ENCODE results near the gene TRPC4. TPM values are rescaled to one million over a fixed set of nuclear protein-coding genes. Genes with fewer than 3 reads are reported as not detected.

TRPC4 gene
- polyA plus RNA-seq, 2 of the 4 experiments (the other 2 are of a cell fraction): 0.04 to 0.05 TPM

DNA sequence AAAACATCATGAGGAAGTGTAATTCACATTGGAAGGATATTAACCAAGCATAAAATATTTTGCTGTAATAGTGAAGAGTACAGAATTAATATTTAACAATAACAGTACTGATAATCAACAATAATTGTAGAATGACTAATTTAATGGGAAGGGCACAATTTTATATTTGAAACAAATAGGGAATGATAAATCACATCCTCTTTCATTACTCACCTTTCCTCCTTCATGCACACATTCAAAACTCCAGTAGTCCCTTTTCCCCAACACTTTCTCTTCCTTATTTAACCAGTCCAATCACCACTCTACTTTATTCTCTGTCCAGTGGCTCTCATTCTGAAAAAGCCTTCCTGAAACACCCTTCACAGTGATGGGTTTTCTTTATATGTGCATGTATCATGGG lies 160.3 kb downstream of the TRPC4 start:
- ChIA-PET CTCF (no interaction called here), POLR2A (no interaction called here)
- no peaks in the 10 kb centered on the region for H3K9me3 ChIP-seq
- H3K27ac ChIP-seq: no peak overlapping the region
- no peak for ATAC-seq
- H3K4me2 ChIP-seq: no peak overlapping the region
- DNase-seq (ENCODE audit: low read depth in 1 of 2, low spot score in 1 of 2): no peak
- H3K4me3 ChIP-seq: no peak overlapping the region
- H3K4me1 ChIP-seq: no peaks in the 10 kb centered on the region
- no peak for FAIRE-seq
- TF ChIP-seq ZFP36 (IDR thresholded peaks at IDR 0.05; ENCODE audit: borderline replicate concordance, partially characterized antibody): no peak
- TF ChIP-seq, protein P1, sequence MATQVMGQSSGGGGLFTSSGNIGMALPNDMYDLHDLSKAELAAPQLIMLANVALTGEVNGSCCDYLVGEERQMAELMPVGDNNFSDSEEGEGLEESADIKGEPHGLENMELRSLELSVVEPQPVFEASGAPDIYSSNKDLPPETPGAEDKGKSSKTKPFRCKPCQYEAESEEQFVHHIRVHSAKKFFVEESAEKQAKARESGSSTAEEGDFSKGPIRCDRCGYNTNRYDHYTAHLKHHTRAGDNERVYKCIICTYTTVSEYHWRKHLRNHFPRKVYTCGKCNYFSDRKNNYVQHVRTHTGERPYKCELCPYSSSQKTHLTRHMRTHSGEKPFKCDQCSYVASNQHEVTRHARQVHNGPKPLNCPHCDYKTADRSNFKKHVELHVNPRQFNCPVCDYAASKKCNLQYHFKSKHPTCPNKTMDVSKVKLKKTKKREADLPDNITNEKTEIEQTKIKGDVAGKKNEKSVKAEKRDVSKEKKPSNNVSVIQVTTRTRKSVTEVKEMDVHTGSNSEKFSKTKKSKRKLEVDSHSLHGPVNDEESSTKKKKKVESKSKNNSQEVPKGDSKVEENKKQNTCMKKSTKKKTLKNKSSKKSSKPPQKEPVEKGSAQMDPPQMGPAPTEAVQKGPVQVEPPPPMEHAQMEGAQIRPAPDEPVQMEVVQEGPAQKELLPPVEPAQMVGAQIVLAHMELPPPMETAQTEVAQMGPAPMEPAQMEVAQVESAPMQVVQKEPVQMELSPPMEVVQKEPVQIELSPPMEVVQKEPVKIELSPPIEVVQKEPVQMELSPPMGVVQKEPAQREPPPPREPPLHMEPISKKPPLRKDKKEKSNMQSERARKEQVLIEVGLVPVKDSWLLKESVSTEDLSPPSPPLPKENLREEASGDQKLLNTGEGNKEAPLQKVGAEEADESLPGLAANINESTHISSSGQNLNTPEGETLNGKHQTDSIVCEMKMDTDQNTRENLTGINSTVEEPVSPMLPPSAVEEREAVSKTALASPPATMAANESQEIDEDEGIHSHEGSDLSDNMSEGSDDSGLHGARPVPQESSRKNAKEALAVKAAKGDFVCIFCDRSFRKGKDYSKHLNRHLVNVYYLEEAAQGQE (IDR thresholded peaks at IDR 0.05): no peak
- TF ChIP-seq MAFK (IDR thresholded peaks at IDR 0.05; ENCODE audit: partially characterized antibody): no peak
- TF ChIP-seq HOXB5 (CRISPR knock-in tag; IDR thresholded peaks at IDR 0.05): no peak
- TF ChIP-seq RNF2 (IDR thresholded peaks at IDR 0.05; ENCODE audit: borderline replicate concordance, low read depth): no peak
- TF ChIP-seq RFX5 (IDR thresholded peaks at IDR 0.05): no peak
- TF ChIP-seq MAZ (IDR thresholded peaks at IDR 0.05; ENCODE audit: borderline replicate concordance, low read depth, low read length): no peak
- TF ChIP-seq POLR2A (IDR thresholded peaks at IDR 0.05; ENCODE audit: low read length): no peak
- TF ChIP-seq NFE2L2 (conservative IDR thresholded peaks at IDR 0.05; ENCODE audit: low read length): no peak
- no peak for TF ChIP-seq KDM1A (IDR thresholded peaks at IDR 0.05; ENCODE audit: low read depth)
- no peak for TF ChIP-seq TFCP2L1 (CRISPR knock-in tag; IDR thresholded peaks at IDR 0.05)
- TF ChIP-seq MYC (IDR thresholded peaks at IDR 0.05; ENCODE audit: borderline replicate concordance, low read length): no peak
- TF ChIP-seq NPAS2 (CRISPR knock-in tag; IDR thresholded peaks at IDR 0.05; ENCODE audit: borderline replicate concordance): no peak
- no peak for TF ChIP-seq CTCF (IDR thresholded peaks at IDR 0.05)
- no peak for TF ChIP-seq ESRRA (IDR thresholded peaks at IDR 0.05; ENCODE audit: borderline replicate concordance, low read length)

DNA sequence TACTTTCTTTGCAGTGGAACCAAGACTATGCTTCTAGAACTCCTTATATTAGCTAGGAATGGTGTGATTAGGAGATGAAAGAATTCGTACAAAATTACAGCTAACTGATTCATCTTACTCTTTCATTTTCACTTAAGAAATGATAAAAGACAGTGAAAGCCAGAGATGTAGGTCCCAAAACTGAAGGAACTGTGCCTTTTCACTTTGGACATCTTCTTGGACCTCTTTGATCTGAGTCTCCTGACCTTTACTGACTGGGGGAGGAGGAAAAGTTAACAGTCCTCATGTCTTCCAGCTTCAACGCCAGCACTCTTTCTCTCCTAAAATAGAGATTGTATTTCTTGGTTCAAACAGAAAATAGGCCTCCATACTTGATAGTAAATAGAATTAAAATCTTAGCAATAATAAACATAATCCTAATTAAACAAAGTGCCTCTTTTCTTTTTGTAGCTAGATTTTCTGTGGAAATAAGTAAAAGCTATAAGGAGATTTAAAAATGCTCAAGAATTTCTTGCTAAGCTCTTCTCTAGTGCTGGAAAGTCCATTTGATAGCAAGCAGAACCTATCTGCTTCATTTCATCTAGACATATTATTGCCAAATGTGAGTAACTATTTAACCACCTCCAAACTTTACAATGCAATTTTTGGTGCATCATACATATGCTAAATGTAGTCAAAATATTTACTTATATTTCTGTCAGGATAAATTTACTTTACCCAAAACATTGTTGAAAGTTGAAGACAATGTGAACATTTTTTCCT lies 161.7 kb downstream of the TRPC4 start:
- H3K9me3 ChIP-seq: no peaks in the 10 kb centered on the region
- H3K27ac ChIP-seq: no peak overlapping the region
- no peak overlapping the region for H3K4me2 ChIP-seq
- H3K4me3 ChIP-seq: no peak overlapping the region
- H3K4me1 ChIP-seq: no peaks in the 10 kb centered on the region
- FAIRE-seq: no peak
- TF ChIP-seq HOXB13 (CRISPR knock-in tag; IDR thresholded peaks at IDR 0.05; ENCODE audit: low read depth) (no peak), SREBF2 (IDR thresholded peaks at IDR 0.05) (no peak), HDAC2 (IDR thresholded peaks at IDR 0.05) (no peak), ZC3H11A (IDR thresholded peaks at IDR 0.05) (no peak), MAFK (IDR thresholded peaks at IDR 0.05; ENCODE audit: partially characterized antibody) (no peak), RNF2 (IDR thresholded peaks at IDR 0.05; ENCODE audit: borderline replicate concordance, low read depth) (no peak), CHD4 (IDR thresholded peaks at IDR 0.05; ENCODE audit: borderline replicate concordance) (no peak), EHMT2 (IDR thresholded peaks at IDR 0.05; ENCODE audit: low read depth) (no peak), TFCP2L1 (CRISPR knock-in tag; IDR thresholded peaks at IDR 0.05) (no peak), KDM5A (IDR thresholded peaks at IDR 0.05) (no peak), ZFP36 (IDR thresholded peaks at IDR 0.05; ENCODE audit: borderline replicate concordance, partially characterized antibody) (no peak), EHF (CRISPR knock-in tag; IDR thresholded peaks at IDR 0.05) (no peak), TP53 (CRISPR knock-in tag; IDR thresholded peaks at IDR 0.05) (no peak), ATOH8 (CRISPR knock-in tag; IDR thresholded peaks at IDR 0.05; ENCODE audit: low read depth) (no peak)
- TF ChIP-seq, protein P2, sequence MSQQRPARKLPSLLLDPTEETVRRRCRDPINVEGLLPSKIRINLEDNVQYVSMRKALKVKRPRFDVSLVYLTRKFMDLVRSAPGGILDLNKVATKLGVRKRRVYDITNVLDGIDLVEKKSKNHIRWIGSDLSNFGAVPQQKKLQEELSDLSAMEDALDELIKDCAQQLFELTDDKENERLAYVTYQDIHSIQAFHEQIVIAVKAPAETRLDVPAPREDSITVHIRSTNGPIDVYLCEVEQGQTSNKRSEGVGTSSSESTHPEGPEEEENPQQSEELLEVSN (IDR thresholded peaks at IDR 0.05; ENCODE audit: borderline replicate concordance, low read depth): no peak
- TF ChIP-seq, protein P3, sequence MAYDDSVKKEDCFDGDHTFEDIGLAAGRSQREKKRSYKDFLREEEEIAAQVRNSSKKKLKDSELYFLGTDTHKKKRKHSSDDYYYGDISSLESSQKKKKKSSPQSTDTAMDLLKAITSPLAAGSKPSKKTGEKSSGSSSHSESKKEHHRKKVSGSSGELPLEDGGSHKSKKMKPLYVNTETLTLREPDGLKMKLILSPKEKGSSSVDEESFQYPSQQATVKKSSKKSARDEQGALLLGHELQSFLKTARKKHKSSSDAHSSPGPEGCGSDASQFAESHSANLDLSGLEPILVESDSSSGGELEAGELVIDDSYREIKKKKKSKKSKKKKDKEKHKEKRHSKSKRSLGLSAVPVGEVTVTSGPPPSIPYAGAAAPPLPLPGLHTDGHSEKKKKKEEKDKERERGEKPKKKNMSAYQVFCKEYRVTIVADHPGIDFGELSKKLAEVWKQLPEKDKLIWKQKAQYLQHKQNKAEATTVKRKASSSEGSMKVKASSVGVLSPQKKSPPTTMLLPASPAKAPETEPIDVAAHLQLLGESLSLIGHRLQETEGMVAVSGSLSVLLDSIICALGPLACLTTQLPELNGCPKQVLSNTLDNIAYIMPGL (CRISPR knock-in tag; IDR thresholded peaks at IDR 0.05; ENCODE audit: borderline replicate concordance): no peak
- TF ChIP-seq, protein P4, sequence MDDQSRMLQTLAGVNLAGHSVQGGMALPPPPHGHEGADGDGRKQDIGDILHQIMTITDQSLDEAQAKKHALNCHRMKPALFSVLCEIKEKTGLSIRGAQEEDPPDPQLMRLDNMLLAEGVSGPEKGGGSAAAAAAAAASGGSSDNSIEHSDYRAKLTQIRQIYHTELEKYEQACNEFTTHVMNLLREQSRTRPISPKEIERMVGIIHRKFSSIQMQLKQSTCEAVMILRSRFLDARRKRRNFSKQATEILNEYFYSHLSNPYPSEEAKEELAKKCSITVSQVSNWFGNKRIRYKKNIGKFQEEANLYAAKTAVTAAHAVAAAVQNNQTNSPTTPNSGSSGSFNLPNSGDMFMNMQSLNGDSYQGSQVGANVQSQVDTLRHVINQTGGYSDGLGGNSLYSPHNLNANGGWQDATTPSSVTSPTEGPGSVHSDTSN (IDR thresholded peaks at IDR 0.05): no peak
- no peak for DNase-seq (ENCODE audit: low read depth in 1 of 2, low spot score in 1 of 2)
- WGBS (ENCODE audit: missing lambda C conversion rate): 54% methylated on average over 2 of the region's 2 CpGs
- CTCF ChIA-PET: no interaction called here
- ATAC-seq: no peak
- POLR2A ChIA-PET: no interaction called here

Measured in A549 (cell line).